ENCODE data around the gene IL4R.
A peak's percentile ranks its signal among the peaks of the same experiment; 100 is the strongest.

Gene IL4R

GRCh38 chr16:27363797-27364196 lies 50.0 kb downstream of the IL4R start:
- H3K36me3 Mint-ChIP-seq: peaks cover 99% of the 10 kb centered on the region
- peak overlapping the region; percentile 81 for H3K27ac Mint-ChIP-seq
- no peaks in the 10 kb centered on the region for H3K9me3 Mint-ChIP-seq
- no peak overlapping the region for H3K4me3 Mint-ChIP-seq
- H3K4me1 Mint-ChIP-seq: peaks cover 62% of the 10 kb centered on the region
- no peak for DNase-seq (ENCODE audit: low spot score in 2 of 2)
- ATAC-seq: no peak

GRCh38 chr16:27364493-27365141 lies 50.8 kb downstream of the IL4R start:
- H3K27ac Mint-ChIP-seq: no peak overlapping the region
- ATAC-seq (no peak), DNase-seq (ENCODE audit: low spot score in 2 of 2) (no peak)
- no peak overlapping the region for H3K4me3 Mint-ChIP-seq
- peaks cover 95% of the 10 kb centered on the region for H3K36me3 Mint-ChIP-seq
- no peaks in the 10 kb centered on the region for H3K9me3 Mint-ChIP-seq
- peaks cover 64% of the 10 kb centered on the region for H3K4me1 Mint-ChIP-seq

GRCh38 chr16:27365142-27366089 lies 51.6 kb downstream of the IL4R start:
- Mint-ChIP-seq H3K36me3 (peaks cover 87% of the 10 kb centered on the region), H3K4me1 (peaks cover 72% of the 10 kb centered on the region), H3K9me3 (peaks cover 3% of the 10 kb centered on the region), H3K4me3 (no peak overlapping the region), H3K27ac (no peak overlapping the region)
- ATAC-seq: peak; percentile 16
- no peak for DNase-seq (ENCODE audit: low spot score in 2 of 2)

GRCh38 chr16:27366687-27367460 lies 53.1 kb downstream of the IL4R start:
- H3K27ac Mint-ChIP-seq: peak overlapping the region; percentile 92
- H3K4me3 Mint-ChIP-seq: peak overlapping the region; percentile 65
- H3K4me1 Mint-ChIP-seq: peaks cover 68% of the 10 kb centered on the region
- peak; percentile 20 to 66 for DNase-seq (ENCODE audit: low spot score in 2 of 2)
- H3K9me3 Mint-ChIP-seq: peaks cover 3% of the 10 kb centered on the region
- ATAC-seq: peak; percentile 1
- peaks cover 72% of the 10 kb centered on the region for H3K36me3 Mint-ChIP-seq

- Mint-ChIP-seq H3K4me3 (peak overlapping the region; percentile 65), H3K9me3 (peaks cover 3% of the 10 kb centered on the region), H3K4me1 (peaks cover 60% of the 10 kb centered on the region), H3K27ac (peak overlapping the region; percentile 92), H3K36me3 (peaks cover 64% of the 10 kb centered on the region)
- peak; percentile 87 for ATAC-seq
- peak; percentile 64 to 88 for DNase-seq (ENCODE audit: low spot score in 2 of 2)
Observed at GRCh38 chr16:27367461-27368357, 53.9 kb downstream of the IL4R start.

GRCh38 chr16:27368358-27368722 lies 54.6 kb downstream of the IL4R start:
- peaks cover 57% of the 10 kb centered on the region for H3K36me3 Mint-ChIP-seq
- H3K4me3 Mint-ChIP-seq: peak overlapping the region; percentile 65
- peaks cover 56% of the 10 kb centered on the region for H3K4me1 Mint-ChIP-seq
- ATAC-seq (no peak), DNase-seq (ENCODE audit: low spot score in 2 of 2) (no peak)
- peak overlapping the region; percentile 92 for H3K27ac Mint-ChIP-seq
- H3K9me3 Mint-ChIP-seq: peaks cover 3% of the 10 kb centered on the region

GRCh38 chr16:27369806-27370205 lies 56.0 kb downstream of the IL4R start:
- no peak overlapping the region for H3K4me3 Mint-ChIP-seq
- H3K27ac Mint-ChIP-seq: peak overlapping the region; percentile 55
- H3K4me1 Mint-ChIP-seq: peaks cover 41% of the 10 kb centered on the region
- peaks cover 43% of the 10 kb centered on the region for H3K36me3 Mint-ChIP-seq
- ATAC-seq (no peak), DNase-seq (ENCODE audit: low spot score in 2 of 2) (no peak)
- H3K9me3 Mint-ChIP-seq: peaks cover 3% of the 10 kb centered on the region

- H3K4me1 Mint-ChIP-seq: peaks cover 36% of the 10 kb centered on the region
- peak overlapping the region; percentile 55 for H3K27ac Mint-ChIP-seq
- no peak for ATAC-seq
- no peak for DNase-seq (ENCODE audit: low spot score in 2 of 2)
- H3K4me3 Mint-ChIP-seq: no peak overlapping the region
- peaks cover 3% of the 10 kb centered on the region for H3K9me3 Mint-ChIP-seq
- H3K36me3 Mint-ChIP-seq: peaks cover 38% of the 10 kb centered on the region
Observed at GRCh38 chr16:27370318-27370717, 56.5 kb downstream of the IL4R start.

- Mint-ChIP-seq H3K4me1 (peaks cover 25% of the 10 kb centered on the region), H3K27ac (no peak overlapping the region), H3K4me3 (no peak overlapping the region), H3K36me3 (peaks cover 9% of the 10 kb centered on the region), H3K9me3 (peaks cover 3% of the 10 kb centered on the region)
- DNase-seq (ENCODE audit: low spot score in 2 of 2) (no peak), ATAC-seq (no peak)
Observed at GRCh38 chr16:27373312-27373711, 59.5 kb downstream of the IL4R start.

GRCh38 chr16:27374221-27374803 lies 60.5 kb downstream of the IL4R start:
- Mint-ChIP-seq H3K36me3 (no peaks in the 10 kb centered on the region), H3K4me1 (peaks cover 31% of the 10 kb centered on the region), H3K4me3 (no peak overlapping the region), H3K27ac (no peak overlapping the region), H3K9me3 (peaks cover 3% of the 10 kb centered on the region)
- DNase-seq (ENCODE audit: low spot score in 2 of 2): no peak
- ATAC-seq: peak; percentile 25

- no peak for DNase-seq (ENCODE audit: low spot score in 2 of 2)
- H3K27ac Mint-ChIP-seq: no peak overlapping the region
- H3K9me3 Mint-ChIP-seq: peaks cover 3% of the 10 kb centered on the region
- peak; percentile 52 for ATAC-seq
- H3K36me3 Mint-ChIP-seq: no peaks in the 10 kb centered on the region
- peaks cover 26% of the 10 kb centered on the region for H3K4me1 Mint-ChIP-seq
- no peak overlapping the region for H3K4me3 Mint-ChIP-seq
Observed at GRCh38 chr16:27374804-27375425, 61.1 kb downstream of the IL4R start.

- no peak for DNase-seq (ENCODE audit: low spot score in 2 of 2)
- Mint-ChIP-seq H3K4me3 (peak overlapping the region; percentile 2), H3K9me3 (no peaks in the 10 kb centered on the region), H3K36me3 (no peaks in the 10 kb centered on the region), H3K27ac (peak overlapping the region; percentile 60), H3K4me1 (peaks cover 31% of the 10 kb centered on the region)
- ATAC-seq: peak; percentile 56
Observed at GRCh38 chr16:27377666-27378485, 64.1 kb downstream of the IL4R start.

GRCh38 chr16:27378871-27379481 lies 65.2 kb downstream of the IL4R start:
- Mint-ChIP-seq H3K36me3 (no peaks in the 10 kb centered on the region), H3K9me3 (peaks cover under 1% of the 10 kb centered on the region), H3K27ac (no peak overlapping the region), H3K4me3 (no peak overlapping the region), H3K4me1 (peaks cover 33% of the 10 kb centered on the region)
- ATAC-seq (no peak), DNase-seq (ENCODE audit: low spot score in 2 of 2) (no peak)
